Mammary epithelial cell (primary cell): ENCODE measurements around the gene IL9R.
"Not testable (repeated sequence)": the region's sequence is repeated elsewhere in the genome, so short reads cannot be mapped to it uniquely, and the experiment has no call there.

Experiments used
- EZH2 ChIP-seq: IDR thresholded peaks from 2 replicates; pipeline ENCODE4 v1.6.1; 2012; ENCODE audit warnings: low read length, inconsistent platforms, borderline replicate concordance
- TF ChIP-seq, protein P1 (sequence below), 2 donors: IDR thresholded peaks in 1 of 2; conservative IDR thresholded peaks in 1 of 2; 2 replicates each; pipeline ENCODE4 v1.5.1; 2011 to 2012; ENCODE audit warnings: inconsistent platforms in 2 of 2, low read length in 2 of 2, mild to moderate bottlenecking in 2 of 2, control low read depth in 1 of 2, low read depth in 1 of 2; ENCODE audit not compliant: insufficient read depth in 1 of 2; ENCODE audit errors: extremely low read depth in 1 of 2

GRCh38 chrX:156006468-156006867 is 9.0 kb downstream of the IL9R start:
- TF ChIP-seq, protein P1, sequence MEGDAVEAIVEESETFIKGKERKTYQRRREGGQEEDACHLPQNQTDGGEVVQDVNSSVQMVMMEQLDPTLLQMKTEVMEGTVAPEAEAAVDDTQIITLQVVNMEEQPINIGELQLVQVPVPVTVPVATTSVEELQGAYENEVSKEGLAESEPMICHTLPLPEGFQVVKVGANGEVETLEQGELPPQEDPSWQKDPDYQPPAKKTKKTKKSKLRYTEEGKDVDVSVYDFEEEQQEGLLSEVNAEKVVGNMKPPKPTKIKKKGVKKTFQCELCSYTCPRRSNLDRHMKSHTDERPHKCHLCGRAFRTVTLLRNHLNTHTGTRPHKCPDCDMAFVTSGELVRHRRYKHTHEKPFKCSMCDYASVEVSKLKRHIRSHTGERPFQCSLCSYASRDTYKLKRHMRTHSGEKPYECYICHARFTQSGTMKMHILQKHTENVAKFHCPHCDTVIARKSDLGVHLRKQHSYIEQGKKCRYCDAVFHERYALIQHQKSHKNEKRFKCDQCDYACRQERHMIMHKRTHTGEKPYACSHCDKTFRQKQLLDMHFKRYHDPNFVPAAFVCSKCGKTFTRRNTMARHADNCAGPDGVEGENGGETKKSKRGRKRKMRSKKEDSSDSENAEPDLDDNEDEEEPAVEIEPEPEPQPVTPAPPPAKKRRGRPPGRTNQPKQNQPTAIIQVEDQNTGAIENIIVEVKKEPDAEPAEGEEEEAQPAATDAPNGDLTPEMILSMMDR (conservative IDR thresholded peaks at IDR 0.05 in 1 of 2, IDR thresholded peaks at IDR 0.05 in 1 of 2; ENCODE audit: extremely low read depth in 1 of 2, insufficient read depth in 1 of 2, low read depth in 1 of 2, low read length in 2 of 2): not testable (repeated sequence)
- not testable (repeated sequence) for TF ChIP-seq EZH2
